ENCODE data around the gene LRRC63.

The LRRC63 gene

DNA sequence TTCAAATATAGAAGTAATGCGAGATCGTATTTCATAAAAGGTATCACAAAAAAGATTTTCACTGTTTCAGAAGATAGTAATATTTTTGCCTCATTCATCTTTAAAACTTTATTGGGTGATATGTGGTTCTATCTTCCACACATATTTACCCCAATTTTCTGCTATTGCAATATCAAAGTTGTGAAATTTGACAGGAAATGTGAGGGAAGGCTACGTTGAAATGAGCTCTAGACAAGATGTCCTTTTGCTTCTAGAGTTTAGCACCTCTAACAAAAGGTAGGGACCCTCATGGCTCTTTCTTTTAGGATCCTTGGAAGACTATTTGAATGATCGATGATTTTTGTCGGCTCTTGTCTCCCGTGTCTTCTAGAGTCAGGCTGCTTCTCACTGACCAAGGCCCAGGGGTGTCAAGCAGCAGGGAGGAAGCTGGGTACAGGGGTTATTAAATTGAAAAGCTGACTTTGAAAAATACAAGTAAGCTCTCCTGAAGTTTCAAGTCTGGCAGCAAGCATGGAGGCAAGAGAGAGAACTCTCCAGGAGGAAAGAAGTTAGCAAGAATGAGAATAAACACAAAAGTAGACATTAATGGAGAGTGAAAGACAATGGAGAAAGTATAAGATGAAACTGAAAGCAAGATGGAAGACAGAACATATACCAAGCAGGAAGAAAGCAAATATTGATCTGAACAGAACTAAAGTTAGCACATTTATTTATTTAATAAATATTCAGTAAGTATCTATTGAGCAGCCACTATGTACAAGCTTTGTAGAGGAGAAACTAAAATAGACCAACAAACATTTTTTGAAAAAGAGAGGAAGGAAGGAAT is 101.9 kb downstream of the LRRC63 start:
- DNase-seq, result no peak

- no peak for DNase-seq
Measured at GRCh38 chr13:46314587-46314986, 102.9 kb downstream of the LRRC63 start.

DNA sequence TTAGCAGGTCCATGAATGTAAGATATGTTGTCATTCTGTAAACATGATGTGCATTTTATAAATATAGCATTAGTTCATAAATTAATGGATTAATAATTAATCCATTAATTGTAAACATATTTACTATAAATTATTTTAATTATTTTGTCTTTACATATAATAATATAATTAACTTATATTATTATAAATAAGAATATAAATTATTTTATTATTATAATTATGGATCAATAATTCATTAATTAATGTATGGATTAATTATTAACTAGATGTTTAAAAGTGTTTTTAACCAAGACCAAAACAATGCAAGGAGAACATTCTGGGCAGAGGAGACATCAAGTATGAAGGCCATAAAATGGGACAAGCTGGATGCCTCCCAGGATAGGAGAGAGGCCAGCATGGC is 103.3 kb downstream of the LRRC63 start:
- DNase-seq, result no peak

DNA sequence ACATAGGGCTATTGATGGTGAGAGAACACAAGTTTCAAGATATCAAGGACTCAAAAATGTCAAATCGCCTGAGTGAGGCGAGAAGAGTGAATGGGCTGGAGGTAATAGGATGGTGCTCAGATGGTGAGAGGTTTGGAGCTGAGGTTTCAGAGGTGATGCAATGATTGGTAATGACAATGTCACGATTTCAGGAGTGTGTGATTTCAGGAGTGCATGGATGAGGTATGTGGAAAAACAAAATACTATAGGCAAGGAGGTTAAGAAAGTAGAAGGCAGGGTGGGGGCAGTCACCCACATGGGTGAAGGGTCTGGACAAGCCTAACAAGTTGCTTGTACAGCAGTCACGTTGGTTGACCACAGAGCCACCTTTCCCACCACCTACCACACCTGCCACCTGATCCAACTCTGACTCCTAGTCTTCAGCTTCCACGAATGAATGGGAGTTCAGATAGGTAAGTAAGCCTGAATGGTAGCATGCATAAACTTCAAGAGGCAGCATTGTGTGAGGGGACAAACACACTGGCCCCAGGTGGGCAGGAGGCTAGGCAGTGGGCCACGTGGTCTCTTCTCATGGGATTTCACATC is 103.9 kb downstream of the LRRC63 start:
- no peak for DNase-seq

GRCh38 chr13:46317120-46317519 is 105.4 kb downstream of the LRRC63 start:
- no peak for DNase-seq

GRCh38 chr13:46318986-46319385 is 107.3 kb downstream of the LRRC63 start:
- DNase-seq, result no peak

DNA sequence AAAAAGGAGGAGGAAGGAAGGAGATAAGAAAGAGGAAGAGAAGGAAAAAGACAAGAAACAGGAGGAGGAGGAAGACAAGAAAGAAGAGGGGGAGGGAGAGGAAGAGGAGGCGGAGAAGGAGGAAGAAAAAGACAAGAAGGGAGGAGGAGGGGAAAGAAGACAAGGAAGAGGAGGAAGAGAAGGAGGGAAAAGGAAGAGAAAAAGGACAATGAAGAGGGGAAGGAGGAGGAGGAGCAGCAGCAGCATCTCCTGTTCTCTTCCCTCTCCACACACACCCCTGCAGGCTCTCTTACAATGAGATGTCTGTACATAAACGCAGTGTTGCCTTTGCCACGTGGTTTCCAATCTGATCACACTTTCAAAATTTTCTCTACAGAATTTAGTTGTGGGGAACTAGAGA is 108.7 kb downstream of the LRRC63 start:
- DNase-seq, result no peak

DNA sequence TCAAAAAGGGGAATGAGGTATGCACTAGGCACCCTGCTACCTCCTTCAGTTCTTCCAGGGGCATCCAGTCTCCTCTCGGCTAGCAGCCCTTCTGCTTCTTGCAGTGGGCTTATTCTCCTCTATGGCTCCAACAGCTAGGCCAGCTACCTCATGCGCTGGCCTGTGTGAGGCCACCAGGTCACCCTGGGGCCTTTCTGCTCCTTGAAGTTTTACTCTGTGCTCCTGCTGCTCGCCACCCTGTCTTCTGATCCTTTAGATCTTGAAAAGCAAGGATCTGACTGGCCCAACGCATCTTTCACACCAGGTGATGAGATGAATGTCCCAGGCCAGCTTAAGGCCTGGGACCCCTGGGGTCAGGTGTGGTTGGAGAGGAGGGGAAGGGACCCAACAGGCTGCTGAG is 109.1 kb downstream of the LRRC63 start:
- DNase-seq, result no peak

GRCh38 chr13:46321494-46322225 is 109.9 kb downstream of the LRRC63 start:
- peak; percentile 56 for DNase-seq

- no peak for DNase-seq
Measured at GRCh38 chr13:46324976-46325375, 113.2 kb downstream of the LRRC63 start.
